Islet of Langerhans (tissue), 1 donor: ENCODE results near the gene HNRNPA0.
"Not testable (repeated sequence)": the region's sequence is repeated elsewhere in the genome, so short reads cannot be mapped to it uniquely, and the experiment has no call there.

Experiments used
- FAIRE-seq: peaks from one replicate; lab custom pipeline; 2011; peaks lifted over from hg19 to GRCh38; lab: Jason Lieb, UNC

The HNRNPA0 gene

DNA sequence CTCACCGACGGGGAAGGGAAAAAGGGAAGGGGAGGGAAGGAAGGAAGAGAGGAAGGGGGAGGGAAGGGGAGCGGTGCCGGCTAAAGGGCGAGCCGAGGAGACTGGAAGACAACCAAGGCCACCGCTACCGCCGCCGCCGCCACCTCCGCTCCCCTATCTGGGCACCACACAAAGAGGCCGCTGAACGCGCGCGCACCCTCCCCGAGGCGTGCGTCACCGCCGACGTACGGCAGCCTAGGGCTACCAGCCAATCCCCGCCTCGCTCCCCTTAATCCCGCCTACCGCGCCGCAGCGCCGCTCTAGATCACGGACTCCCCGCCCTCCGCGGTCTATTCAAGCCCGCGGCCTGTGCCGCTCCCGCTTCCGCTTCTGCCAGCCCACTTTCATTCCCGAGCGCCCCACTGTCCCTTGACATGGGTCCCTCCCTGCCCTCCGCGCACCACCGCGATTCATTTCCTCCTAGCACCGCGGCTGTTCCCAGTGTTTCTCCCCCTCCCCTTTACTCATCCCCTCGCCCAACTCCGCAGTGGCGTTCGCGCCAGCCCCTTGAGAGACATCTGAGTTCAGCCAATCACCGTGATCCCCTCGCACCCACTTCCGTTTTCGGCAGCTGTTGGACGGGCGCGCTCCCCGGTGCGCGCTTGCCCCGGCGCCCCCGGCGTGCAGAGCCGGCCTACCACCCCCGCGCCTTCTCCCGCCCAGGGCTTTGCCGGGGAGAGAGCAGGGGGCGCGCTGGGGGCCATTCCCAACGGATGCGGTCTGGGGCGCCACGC, at the start of gene HNRNPA0:
TSS of gene HNRNPA0 (minus strand) at position 176 of the 773 bp plus-strand sequence. CDS start 297 bp downstream, outside the sequence.
- no peak for FAIRE-seq

DNA sequence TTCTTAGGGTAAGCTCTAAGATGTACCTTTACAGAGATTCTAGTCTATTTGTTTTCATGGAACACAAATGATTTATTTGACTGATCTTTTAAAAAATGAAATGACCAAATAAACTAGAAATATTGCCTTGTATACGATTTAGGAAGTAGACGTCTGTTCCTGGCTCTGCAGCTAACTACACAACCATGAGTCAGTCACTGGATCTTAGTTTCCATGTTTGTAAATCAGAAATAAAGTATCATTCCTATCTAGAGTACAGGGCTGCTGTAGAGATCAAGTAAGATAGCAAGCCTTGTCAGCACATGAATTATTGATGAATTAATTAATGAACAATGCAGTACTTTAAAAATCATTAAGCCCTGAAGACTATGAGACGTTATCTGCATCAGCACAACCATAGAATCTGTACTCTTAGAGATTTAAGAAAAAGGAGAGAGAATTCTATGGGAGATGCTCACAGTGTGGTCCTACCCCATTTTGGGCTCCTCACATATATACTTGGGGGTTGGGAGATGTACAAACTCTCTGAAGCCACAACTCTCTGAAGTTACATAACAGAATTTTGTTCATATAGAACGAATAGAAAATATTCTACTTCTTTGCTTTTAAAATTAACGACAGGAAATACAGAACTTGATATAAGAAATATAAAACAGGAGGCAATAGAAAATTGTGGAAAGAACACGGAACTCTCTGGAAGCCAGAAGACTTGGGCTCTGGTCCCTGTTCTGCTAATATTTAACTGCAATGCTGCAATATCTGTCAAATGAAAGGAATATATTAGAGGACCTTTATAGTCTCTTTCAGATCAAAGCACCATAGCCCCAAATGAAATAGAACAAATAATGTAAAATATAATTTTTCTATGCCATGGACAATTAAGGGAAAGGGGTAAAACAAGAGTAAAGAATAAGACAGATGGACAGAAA, 48.4 kb upstream of the HNRNPA0 start:
- no peak for FAIRE-seq

- FAIRE-seq = no peak
Observed at GRCh38 chr5:137800700-137801411, 46.7 kb upstream of the HNRNPA0 start.

- no peak for FAIRE-seq
Observed at GRCh38 chr5:137796279-137796678, 42.1 kb upstream of the HNRNPA0 start.

DNA sequence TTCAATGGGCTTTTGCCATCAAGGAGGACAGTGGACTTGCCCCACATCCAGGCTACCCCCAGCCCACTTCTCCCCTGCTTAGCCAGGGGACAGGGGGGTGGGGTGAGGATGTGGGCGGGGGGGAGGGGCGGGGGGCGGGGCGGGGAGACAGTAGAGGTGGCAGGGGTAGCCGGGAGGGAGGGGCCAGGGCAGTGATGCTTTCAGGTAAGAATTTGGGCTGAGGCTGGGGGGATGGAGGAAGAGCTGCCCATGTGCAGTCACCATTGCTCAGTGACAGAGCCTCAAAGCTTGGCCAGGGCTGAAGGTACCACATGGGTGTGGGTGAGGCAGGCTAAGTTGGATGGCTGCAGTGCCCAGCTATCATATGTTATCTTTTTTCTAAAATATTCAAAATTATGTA, 40.7 kb upstream of the HNRNPA0 start:
- no peak for FAIRE-seq

DNA sequence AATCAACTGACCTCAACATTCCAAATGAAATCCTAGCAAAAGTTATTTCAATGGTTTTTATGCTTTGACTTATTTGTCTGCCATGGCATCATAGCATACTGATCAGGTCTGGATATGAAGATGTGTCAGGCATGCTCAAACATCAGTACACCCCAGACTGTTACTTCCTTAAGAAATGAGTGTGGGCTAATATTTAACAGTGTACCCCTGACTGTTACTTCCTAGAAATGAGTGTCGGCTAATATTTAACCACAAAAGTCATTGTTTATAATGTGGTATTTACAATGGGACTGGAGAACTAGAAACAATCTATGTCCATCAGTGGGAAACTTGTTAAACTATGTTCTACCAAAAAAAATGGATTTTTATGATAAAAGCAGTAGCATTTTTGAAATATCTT, 38.1 kb upstream of the HNRNPA0 start:
- peak; percentile 89 for FAIRE-seq

GRCh38 chr5:137791799-137792198, 37.6 kb upstream of the HNRNPA0 start:
- FAIRE-seq = no peak

DNA sequence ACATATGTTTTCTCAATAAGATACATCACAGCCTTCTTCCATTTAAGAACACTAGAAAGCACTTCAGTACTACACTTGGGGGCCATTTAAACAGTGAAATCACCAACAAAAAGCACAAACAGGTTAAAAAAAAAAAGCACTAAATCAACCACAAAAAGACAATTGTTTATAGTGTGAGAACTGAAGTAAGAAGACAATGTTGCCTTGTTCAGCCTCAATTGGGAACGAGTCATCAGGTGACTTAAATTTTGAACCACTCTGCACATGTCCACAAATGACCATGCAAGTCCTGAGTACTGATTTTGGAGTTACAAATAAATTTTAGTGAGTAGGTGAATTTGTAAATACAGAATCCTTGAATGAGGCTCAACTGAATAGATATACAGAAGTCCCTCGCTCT, 37.2 kb upstream of the HNRNPA0 start:
- FAIRE-seq = no peak

DNA sequence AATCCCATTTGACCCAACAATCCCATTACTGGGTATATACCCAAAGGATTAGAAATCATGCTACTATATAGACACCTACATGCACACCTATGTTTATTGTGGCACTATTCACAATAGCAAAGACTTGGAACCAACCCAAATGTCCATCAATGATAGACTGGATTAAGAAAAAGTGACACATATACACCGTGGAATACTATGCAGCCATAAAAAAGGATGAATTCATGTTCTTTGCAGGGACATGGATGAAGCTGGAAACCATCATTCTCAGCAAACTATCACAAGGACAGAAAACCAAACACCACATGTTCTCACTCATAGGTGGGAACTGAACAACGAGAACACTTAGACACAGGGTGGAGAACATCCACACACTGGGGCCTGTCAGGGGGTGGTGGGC, 34.4 kb upstream of the HNRNPA0 start:
- not testable (repeated sequence) for FAIRE-seq

DNA sequence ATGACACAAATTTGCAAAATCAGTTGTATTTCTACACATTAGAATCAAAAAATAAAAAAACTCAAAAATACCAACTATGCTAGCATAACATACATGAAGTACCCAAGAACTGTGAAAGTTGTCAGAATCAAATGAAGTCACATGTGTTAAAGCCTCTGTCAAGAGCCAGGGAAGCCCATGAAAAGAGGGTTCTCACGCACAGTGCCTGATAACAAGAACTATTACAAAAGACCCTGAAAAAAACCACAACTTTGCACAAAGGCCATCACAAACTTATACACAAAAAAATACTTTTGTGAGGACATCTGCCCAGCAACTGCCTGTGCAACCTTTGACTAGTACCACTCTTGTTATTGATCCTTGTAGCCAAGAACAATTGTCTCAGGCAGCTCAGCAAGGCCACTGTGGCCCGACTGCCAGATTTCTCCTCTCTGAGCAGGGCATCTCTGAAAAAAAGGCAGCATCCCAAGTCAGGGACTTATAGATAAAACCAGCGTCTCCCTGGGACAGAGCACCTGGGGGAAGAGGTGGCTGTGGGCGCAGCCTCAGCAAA, 28.9 kb upstream of the HNRNPA0 start:
- no peak for FAIRE-seq

GRCh38 chr5:137782055-137782454, 27.9 kb upstream of the HNRNPA0 start:
- no peak for FAIRE-seq

- peak; percentile 98 for FAIRE-seq
Observed at GRCh38 chr5:137778772-137779564, 24.8 kb upstream of the HNRNPA0 start.

- not testable (repeated sequence) for FAIRE-seq
Observed at GRCh38 chr5:137767937-137768336, 13.8 kb upstream of the HNRNPA0 start.

GRCh38 chr5:137761566-137761965, 7.4 kb upstream of the HNRNPA0 start:
- no peak for FAIRE-seq

- no peak for FAIRE-seq
Observed at GRCh38 chr5:137760719-137761516, 6.8 kb upstream of the HNRNPA0 start.

GRCh38 chr5:137760294-137760693, 6.1 kb upstream of the HNRNPA0 start:
- no peak for FAIRE-seq

DNA sequence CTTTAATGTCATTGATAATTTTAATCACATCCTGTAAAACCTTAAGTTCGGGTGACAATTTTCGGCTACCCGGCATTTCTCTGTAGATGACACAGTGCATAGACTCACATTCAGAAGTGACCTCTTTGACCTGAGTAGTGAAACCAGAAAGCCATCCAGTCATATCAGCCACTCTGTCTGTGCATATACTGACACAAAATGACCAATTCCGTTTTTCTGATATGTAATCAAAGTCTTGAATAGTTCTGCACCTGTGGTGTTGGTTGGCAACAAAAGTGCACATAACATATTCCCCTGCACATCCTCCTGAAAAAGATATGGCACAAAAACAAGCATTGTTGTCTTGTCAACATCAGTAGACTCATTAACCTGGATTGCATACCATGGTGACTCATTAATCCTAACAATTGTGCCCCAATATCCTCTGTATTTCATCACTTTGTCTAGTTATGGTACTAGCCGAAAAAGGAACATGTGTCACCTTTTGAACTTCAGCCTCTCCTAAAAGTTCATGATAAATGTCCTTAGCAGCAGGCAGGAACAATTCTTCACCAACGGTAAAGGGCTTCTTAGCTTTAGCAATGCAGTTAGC, 4.6 kb upstream of the HNRNPA0 start:
- no peak for FAIRE-seq

DNA sequence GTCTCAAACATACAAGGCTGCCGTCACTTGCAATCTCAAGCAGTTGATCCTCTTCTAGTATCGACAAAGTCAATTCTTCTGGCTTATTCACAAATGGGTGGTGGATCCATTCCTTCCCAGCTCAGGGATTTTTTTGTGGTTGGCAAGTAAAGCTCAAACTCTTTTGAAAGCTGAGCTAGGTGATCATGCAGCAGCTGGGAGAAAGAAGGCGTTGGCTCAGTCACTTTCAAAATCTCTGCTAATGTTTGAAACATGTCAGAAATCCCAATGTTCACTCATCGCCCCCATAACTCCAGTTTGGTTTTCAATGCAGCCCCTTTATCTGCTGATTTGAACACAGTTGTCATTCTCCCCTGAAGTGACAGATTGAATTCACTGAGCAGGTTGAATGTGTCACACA, 4.0 kb upstream of the HNRNPA0 start:
- no peak for FAIRE-seq

DNA sequence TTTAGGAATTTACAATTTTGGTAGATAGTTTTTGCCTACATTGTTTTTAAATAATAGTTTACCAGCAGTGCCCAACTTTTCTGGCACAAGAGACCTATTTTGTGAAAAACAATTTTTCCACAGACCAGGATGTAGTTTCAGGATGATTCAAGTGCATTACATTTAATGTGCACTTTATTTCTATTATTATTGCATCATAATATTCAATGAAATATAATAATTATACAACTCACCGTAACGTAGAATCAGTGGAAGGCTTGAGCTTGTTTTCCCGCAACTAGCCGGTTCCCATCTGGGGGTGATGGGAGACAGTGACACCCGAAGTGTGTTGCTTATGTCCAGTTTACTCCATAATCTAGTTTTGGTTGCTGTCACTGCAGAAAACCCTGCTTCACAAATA, 3.5 kb upstream of the HNRNPA0 start:
- FAIRE-seq = no peak
